ENCODE measurements around the gene RPS6KB2. TPM values are rescaled to one million over a fixed set of nuclear protein-coding genes. Genes with fewer than 3 reads are reported as not detected.

RPS6KB2 gene
- total and polyA plus RNA-seq, 5 donors from 2014 or later, result 44.4 to 66.0 (median 51.4) TPM

Other genes starting within 250 kb of the RPS6KB2 start
- gene GRK2, start 162.0 kb upstream of the RPS6KB2 start, total RNA-seq, result 295 TPM
- gene GRK2, start 162.0 kb upstream of the RPS6KB2 start, polyA plus RNA-seq, result 10 to 100 TPM; 13.2 to 27.8 (median 19.3) TPM
- 158 TPM for gene ANKRD13D, start 139.2 kb upstream of the RPS6KB2 start, total RNA-seq
- 10 to 100 TPM in 3 of 4 donors, 1 to 10 TPM in 1; 9.5 to 18.9 (median 12.6) TPM for gene ANKRD13D, start 139.2 kb upstream of the RPS6KB2 start, polyA plus RNA-seq
- gene SSH3, start 125.0 kb upstream of the RPS6KB2 start, total RNA-seq, result 24.4 TPM
- 1 to 10 TPM; 2.3 to 7.1 (median 3.1) TPM for gene SSH3, start 125.0 kb upstream of the RPS6KB2 start, polyA plus RNA-seq
- gene POLD4, start 74.9 kb upstream of the RPS6KB2 start, total RNA-seq, result 60.6 TPM
- gene POLD4, start 74.9 kb upstream of the RPS6KB2 start, polyA plus RNA-seq, result 100 to 1,000 TPM; 103 to 127 (median 118) TPM
- gene CLCF1, start 54.9 kb upstream of the RPS6KB2 start, total RNA-seq, result 3.0 TPM
- 1 to 10 TPM in 1 of 4 donors, under 1 TPM in 3; 0.10 to 1.3 (median 0.40) TPM for gene CLCF1, start 54.9 kb upstream of the RPS6KB2 start, polyA plus RNA-seq
- gene RAD9A, start 36.5 kb upstream of the RPS6KB2 start, total RNA-seq, result 27.5 TPM
- 1 to 10 TPM; 3.5 to 6.7 (median 6.4) TPM for gene RAD9A, start 36.5 kb upstream of the RPS6KB2 start, polyA plus RNA-seq
- gene PPP1CA, start 26.6 kb upstream of the RPS6KB2 start, total RNA-seq, result 160 TPM
- 100 to 1,000 TPM; 547 to 762 (median 622) TPM for gene PPP1CA, start 26.6 kb upstream of the RPS6KB2 start, polyA plus RNA-seq
- 312 TPM for gene TBC1D10C, start 24.4 kb upstream of the RPS6KB2 start, total RNA-seq
- 100 to 1,000 TPM; 328 to 504 (median 378) TPM for gene TBC1D10C, start 24.4 kb upstream of the RPS6KB2 start, polyA plus RNA-seq
- 7.8 TPM for gene CARNS1, start 12.8 kb upstream of the RPS6KB2 start, total RNA-seq
- gene CARNS1, start 12.8 kb upstream of the RPS6KB2 start, polyA plus RNA-seq, result 1 to 10 TPM in 2 of 4 donors, under 1 TPM in 2; 0.63 to 2.3 (median 1.1) TPM
- 291 TPM for gene PTPRCAP, start 9.2 kb downstream of the RPS6KB2 start, total RNA-seq
- 1,000 to 10,000 TPM in 1 of 4 donors, 100 to 1,000 TPM in 3; 829 to 1,084 (median 978) TPM for gene PTPRCAP, start 9.2 kb downstream of the RPS6KB2 start, polyA plus RNA-seq
- gene CORO1B, start 15.0 kb downstream of the RPS6KB2 start, total RNA-seq, result 70.5 TPM
- 100 to 1,000 TPM in 1 of 4 donors, 10 to 100 TPM in 3; 46.8 to 109 (median 72.8) TPM for gene CORO1B, start 15.0 kb downstream of the RPS6KB2 start, polyA plus RNA-seq
- gene GPR152, start 24.2 kb downstream of the RPS6KB2 start, total RNA-seq, result not detected
- gene GPR152, start 24.2 kb downstream of the RPS6KB2 start, polyA plus RNA-seq, result under 1 TPM; 0.13 to 0.84 (median 0.35) TPM
- gene CABP4, start 26.9 kb downstream of the RPS6KB2 start, total RNA-seq, result 13.2 TPM
- 1 to 10 TPM in 1 of 4 donors, under 1 TPM in 3; 0.57 to 1.2 (median 0.92) TPM for gene CABP4, start 26.9 kb downstream of the RPS6KB2 start, polyA plus RNA-seq
- 48.7 TPM for gene TMEM134, start 40.8 kb downstream of the RPS6KB2 start, total RNA-seq
- 100 to 1,000 TPM; 148 to 228 (median 172) TPM for gene TMEM134, start 40.8 kb downstream of the RPS6KB2 start, polyA plus RNA-seq
- gene AIP, start 54.5 kb downstream of the RPS6KB2 start, total RNA-seq, result 124 TPM
- gene AIP, start 54.5 kb downstream of the RPS6KB2 start, polyA plus RNA-seq, result 100 to 1,000 TPM; 200 to 234 (median 219) TPM
- gene PITPNM1, start 76.9 kb downstream of the RPS6KB2 start, total RNA-seq, result 116 TPM
- 10 to 100 TPM; 15.7 to 21.3 (median 17.6) TPM for gene PITPNM1, start 76.9 kb downstream of the RPS6KB2 start, polyA plus RNA-seq
- gene CDK2AP2, start 79.7 kb downstream of the RPS6KB2 start, total RNA-seq, result 38.5 TPM
- 100 to 1,000 TPM; 113 to 135 (median 128) TPM for gene CDK2AP2, start 79.7 kb downstream of the RPS6KB2 start, polyA plus RNA-seq
- not detected for gene CABP2, start 95.0 kb downstream of the RPS6KB2 start, total RNA-seq
- not detected for gene CABP2, start 95.0 kb downstream of the RPS6KB2 start, polyA plus RNA-seq
- gene GSTP1, start 155.3 kb downstream of the RPS6KB2 start, total RNA-seq, result 55.7 TPM
- 100 to 1,000 TPM; 180 to 231 (median 219) TPM for gene GSTP1, start 155.3 kb downstream of the RPS6KB2 start, polyA plus RNA-seq
- 204 TPM for gene NDUFV1, start 178.4 kb downstream of the RPS6KB2 start, total RNA-seq
- gene NDUFV1, start 178.4 kb downstream of the RPS6KB2 start, polyA plus RNA-seq, result 100 to 1,000 TPM; 101 to 128 (median 113) TPM
- gene NUDT8, start 201.4 kb downstream of the RPS6KB2 start, total RNA-seq, result 1.9 TPM
- 1 to 10 TPM; 1.2 to 3.7 (median 2.6) TPM for gene NUDT8, start 201.4 kb downstream of the RPS6KB2 start, polyA plus RNA-seq
- gene TBX10, start 211.3 kb downstream of the RPS6KB2 start, total RNA-seq, result not detected
- not detected for gene TBX10, start 211.3 kb downstream of the RPS6KB2 start, polyA plus RNA-seq
- 0.57 TPM for gene ACY3, start 222.2 kb downstream of the RPS6KB2 start, total RNA-seq
- 1 to 10 TPM in 1 of 4 donors, under 1 TPM in 2, not detected in 1; 0.37 to 1.1 (median 0.59) TPM for gene ACY3, start 222.2 kb downstream of the RPS6KB2 start, polyA plus RNA-seq
- not detected for gene ALDH3B2, start 246.1 kb downstream of the RPS6KB2 start, total RNA-seq
- gene ALDH3B2, start 246.1 kb downstream of the RPS6KB2 start, polyA plus RNA-seq, result not detected

All from CD4-positive, CD25-positive, alpha-beta regulatory T cell (primary cell).